ENCODE results near the gene MCUR1.
"Not testable (repeated sequence)": the region's sequence is repeated elsewhere in the genome, so short reads cannot be mapped to it uniquely, and the experiment has no call there.

- not testable (repeated sequence) for TF ChIP-seq CTCF (IDR thresholded peaks at IDR 0.05); POLR2A (IDR thresholded peaks at IDR 0.05; ENCODE audit: low read length); FOSL2 (IDR thresholded peaks at IDR 0.05); FOSL2 (CRISPR knock-in tag; IDR thresholded peaks at IDR 0.05); ATOH8 (CRISPR knock-in tag; IDR thresholded peaks at IDR 0.05; ENCODE audit: low read depth); KDM1A (IDR thresholded peaks at IDR 0.05; ENCODE audit: low read depth); CHD2 (IDR thresholded peaks at IDR 0.05; ENCODE audit: low read length, partially characterized antibody)
Observed at GRCh38 chr6:13772358-13773030, 41.9 kb downstream of the MCUR1 start.

All from A549 (cell line).